Measurements from ENCODE around the gene LEPROT.

The LEPROT gene

GRCh38 chr1:65401612-65402011 lies 18.9 kb upstream of the LEPROT start:
- H2AFZ ChIP-seq (ENCODE audit: low read depth, low read length), result no peak overlapping the region
- H3K27ac ChIP-seq (ENCODE audit: low read length), result no peak overlapping the region
- no peaks in the 10 kb centered on the region for H4K20me1 ChIP-seq (ENCODE audit: insufficient read depth, low read length)
- DNase-seq (no peak), ATAC-seq (ENCODE audit: insufficient read depth, low read depth) (no peak)
- H3K79me2 ChIP-seq (ENCODE audit: insufficient read depth, low read length), result no peaks in the 10 kb centered on the region
- H3K36me3 ChIP-seq (ENCODE audit: insufficient read depth, low read length), result peaks cover 5% of the 10 kb centered on the region; the same call in 1 of the 2 replicates
- H3K27me3 ChIP-seq (ENCODE audit: insufficient read depth, low read length, poor library complexity), result no peaks in the 10 kb centered on the region
- H3K4me2 ChIP-seq (ENCODE audit: insufficient read depth, low read length), result no peak overlapping the region
- H3K4me3 ChIP-seq (ENCODE audit: low read depth in 1 of 2, low read length in 2 of 2), result no peak overlapping the region
- TF ChIP-seq EZH2 (IDR thresholded peaks at IDR 0.05; ENCODE audit: borderline replicate concordance, low read depth, low read length, severe bottlenecking) (no peak), CTCF (IDR thresholded peaks at IDR 0.05; ENCODE audit: borderline replicate concordance, extremely low read depth, low read length, poor library complexity, severe bottlenecking) (no peak)
- H3K4me1 ChIP-seq (ENCODE audit: insufficient read depth, low read length), result no peaks in the 10 kb centered on the region
- H3K9me3 ChIP-seq (ENCODE audit: insufficient read depth, low read length, severe bottlenecking), result no peaks in the 10 kb centered on the region
- no peak overlapping the region for H3K9ac ChIP-seq (ENCODE audit: low read depth, low read length)

GRCh38 chr1:65404941-65405340 lies 15.5 kb upstream of the LEPROT start:
- ATAC-seq (ENCODE audit: insufficient read depth, low read depth) (no peak), DNase-seq (no peak)
- Histone ChIP-seq H3K27me3 (ENCODE audit: insufficient read depth, low read length, poor library complexity) (no peaks in the 10 kb centered on the region), H2AFZ (ENCODE audit: low read depth, low read length) (no peak overlapping the region), H3K4me1 (ENCODE audit: insufficient read depth, low read length) (no peaks in the 10 kb centered on the region), H3K27ac (ENCODE audit: low read length) (no peak overlapping the region), H3K79me2 (ENCODE audit: insufficient read depth, low read length) (no peaks in the 10 kb centered on the region), H4K20me1 (ENCODE audit: insufficient read depth, low read length) (no peaks in the 10 kb centered on the region), H3K4me2 (ENCODE audit: insufficient read depth, low read length) (no peak overlapping the region), H3K36me3 (ENCODE audit: insufficient read depth, low read length) (peaks cover 5% of the 10 kb centered on the region; the same call in 1 of the 2 replicates), H3K9me3 (ENCODE audit: insufficient read depth, low read length, severe bottlenecking) (no peaks in the 10 kb centered on the region), H3K4me3 (ENCODE audit: low read depth in 1 of 2, low read length in 2 of 2) (no peak overlapping the region), H3K9ac (ENCODE audit: low read depth, low read length) (no peak overlapping the region)
- no peak for TF ChIP-seq CTCF (IDR thresholded peaks at IDR 0.05; ENCODE audit: borderline replicate concordance, extremely low read depth, low read length, poor library complexity, severe bottlenecking)
- no peak for TF ChIP-seq EZH2 (IDR thresholded peaks at IDR 0.05; ENCODE audit: borderline replicate concordance, low read depth, low read length, severe bottlenecking)

GRCh38 chr1:65407877-65408276 lies 12.6 kb upstream of the LEPROT start:
- TF ChIP-seq EZH2 (IDR thresholded peaks at IDR 0.05; ENCODE audit: borderline replicate concordance, low read depth, low read length, severe bottlenecking), result no peak
- no peak for TF ChIP-seq CTCF (IDR thresholded peaks at IDR 0.05; ENCODE audit: borderline replicate concordance, extremely low read depth, low read length, poor library complexity, severe bottlenecking)
- no peak for ATAC-seq (ENCODE audit: insufficient read depth, low read depth)
- Histone ChIP-seq H3K4me2 (ENCODE audit: insufficient read depth, low read length) (no peak overlapping the region), H3K4me3 (ENCODE audit: low read depth in 1 of 2, low read length in 2 of 2) (no peak overlapping the region), H3K36me3 (ENCODE audit: insufficient read depth, low read length) (peaks cover 3% of the 10 kb centered on the region; the same call in 1 of the 2 replicates), H3K79me2 (ENCODE audit: insufficient read depth, low read length) (no peaks in the 10 kb centered on the region), H4K20me1 (ENCODE audit: insufficient read depth, low read length) (no peaks in the 10 kb centered on the region), H3K4me1 (ENCODE audit: insufficient read depth, low read length) (no peaks in the 10 kb centered on the region), H3K27me3 (ENCODE audit: insufficient read depth, low read length, poor library complexity) (no peaks in the 10 kb centered on the region), H3K9ac (ENCODE audit: low read depth, low read length) (no peak overlapping the region), H2AFZ (ENCODE audit: low read depth, low read length) (no peak overlapping the region), H3K27ac (ENCODE audit: low read length) (no peak overlapping the region), H3K9me3 (ENCODE audit: insufficient read depth, low read length, severe bottlenecking) (no peaks in the 10 kb centered on the region)
- no peak for DNase-seq

- Histone ChIP-seq H3K27me3 (ENCODE audit: insufficient read depth, low read length, poor library complexity) (no peaks in the 10 kb centered on the region), H4K20me1 (ENCODE audit: insufficient read depth, low read length) (no peaks in the 10 kb centered on the region), H3K4me1 (ENCODE audit: insufficient read depth, low read length) (no peaks in the 10 kb centered on the region), H3K4me3 (ENCODE audit: low read depth in 1 of 2, low read length in 2 of 2) (no peak overlapping the region), H2AFZ (ENCODE audit: low read depth, low read length) (no peak overlapping the region), H3K4me2 (ENCODE audit: insufficient read depth, low read length) (no peak overlapping the region), H3K79me2 (ENCODE audit: insufficient read depth, low read length) (no peaks in the 10 kb centered on the region), H3K27ac (ENCODE audit: low read length) (no peak overlapping the region), H3K9me3 (ENCODE audit: insufficient read depth, low read length, severe bottlenecking) (no peaks in the 10 kb centered on the region), H3K9ac (ENCODE audit: low read depth, low read length) (no peak overlapping the region), H3K36me3 (ENCODE audit: insufficient read depth, low read length) (peaks cover 3% of the 10 kb centered on the region; the same call in 1 of the 2 replicates)
- DNase-seq (no peak), ATAC-seq (ENCODE audit: insufficient read depth, low read depth) (no peak)
- TF ChIP-seq CTCF (IDR thresholded peaks at IDR 0.05; ENCODE audit: borderline replicate concordance, extremely low read depth, low read length, poor library complexity, severe bottlenecking), result no peak
- no peak for TF ChIP-seq EZH2 (IDR thresholded peaks at IDR 0.05; ENCODE audit: borderline replicate concordance, low read depth, low read length, severe bottlenecking)
Measured at GRCh38 chr1:65409314-65409713, 11.2 kb upstream of the LEPROT start.

All from DND-41 (cell line).